ENCODE measurements around the gene C4B. TPM values are rescaled to one million over a fixed set of nuclear protein-coding genes. Genes with fewer than 3 reads are reported as not detected.
"Not testable (repeated sequence)": the region's sequence is repeated elsewhere in the genome, so short reads cannot be mapped to it uniquely, and the experiment has no call there.

Gene C4B
- 10 to 100 TPM in 1 of 2 donors, 1 to 10 TPM in 1; 5.3 to 15.0 TPM for polyA plus RNA-seq

GRCh38 chr6:32014547-32014946 is at the start of gene C4B:
TSS of gene C4B (plus strand) at chr6:32014795. CDS start at chr6:32014846, 51 bp downstream.
- WGBS, 2 donors, result no CpG with 5 or more reads among the region's 6 CpGs
- H3K4me3 ChIP-seq (ENCODE audit: low read depth in 1 of 2, low read length in 2 of 2); H3K36me3 ChIP-seq (ENCODE audit: control insufficient read depth in 2 of 2, insufficient read depth in 2 of 2, low read length in 1 of 2); H3K9me3 ChIP-seq (ENCODE audit: control insufficient read depth in 2 of 2, insufficient read depth in 1 of 2, low read depth in 1 of 2, low read length in 1 of 2); H3K27me3 ChIP-seq (ENCODE audit: control insufficient read depth in 1 of 2, insufficient read depth in 2 of 2, low read length in 2 of 2); H3K27ac ChIP-seq (ENCODE audit: low read depth in 2 of 2, low read length in 1 of 2); H3K4me1 ChIP-seq (ENCODE audit: control insufficient read depth in 2 of 2, insufficient read depth in 2 of 2, low read length in 1 of 2): not testable (repeated sequence)

GRCh38 chr6:31965700-31966099 is 48.9 kb upstream of the C4B start:
- H3K36me3 ChIP-seq (ENCODE audit: control insufficient read depth in 2 of 2, insufficient read depth in 2 of 2, low read length in 1 of 2), result peaks cover 46 to 75% of the 10 kb centered on the region in 2 donors
- no peak overlapping the region for H3K4me3 ChIP-seq (ENCODE audit: low read depth in 1 of 2, low read length in 2 of 2)
- H3K9me3 ChIP-seq (ENCODE audit: control insufficient read depth in 2 of 2, insufficient read depth in 1 of 2, low read depth in 1 of 2, low read length in 1 of 2), result no peaks in the 10 kb centered on the region
- no peak overlapping the region for H3K27ac ChIP-seq (ENCODE audit: low read depth in 2 of 2, low read length in 1 of 2)
- WGBS, 2 donors, result 89 to 90% methylated on average over 13 of the region's 13 CpGs
- H3K4me1 ChIP-seq (ENCODE audit: control insufficient read depth in 2 of 2, insufficient read depth in 2 of 2, low read length in 1 of 2), result peaks cover under 1 to 2% of the 10 kb centered on the region in 2 donors
- H3K27me3 ChIP-seq (ENCODE audit: control insufficient read depth in 1 of 2, insufficient read depth in 2 of 2, low read length in 2 of 2), result no peaks in the 10 kb centered on the region

GRCh38 chr6:31966506-31966905 is 48.1 kb upstream of the C4B start:
- no peak overlapping the region for H3K27ac ChIP-seq (ENCODE audit: low read depth in 2 of 2, low read length in 1 of 2)
- H3K4me1 ChIP-seq (ENCODE audit: control insufficient read depth in 2 of 2, insufficient read depth in 2 of 2, low read length in 1 of 2), result peaks cover 3 to 8% of the 10 kb centered on the region in 2 donors
- 84 to 88% methylated on average over 7 of the region's 7 CpGs for WGBS, 2 donors
- H3K4me3 ChIP-seq (ENCODE audit: low read depth in 1 of 2, low read length in 2 of 2), result no peak overlapping the region
- no peaks in the 10 kb centered on the region for H3K27me3 ChIP-seq (ENCODE audit: control insufficient read depth in 1 of 2, insufficient read depth in 2 of 2, low read length in 2 of 2)
- H3K36me3 ChIP-seq (ENCODE audit: control insufficient read depth in 2 of 2, insufficient read depth in 2 of 2, low read length in 1 of 2), result peaks cover 46 to 67% of the 10 kb centered on the region in 2 donors
- H3K9me3 ChIP-seq (ENCODE audit: control insufficient read depth in 2 of 2, insufficient read depth in 1 of 2, low read depth in 1 of 2, low read length in 1 of 2), result no peaks in the 10 kb centered on the region

GRCh38 chr6:31966997-31967925 is 47.3 kb upstream of the C4B start:
- Histone ChIP-seq H3K4me3 (ENCODE audit: low read depth in 1 of 2, low read length in 2 of 2) (no peak overlapping the region), H3K9me3 (ENCODE audit: control insufficient read depth in 2 of 2, insufficient read depth in 1 of 2, low read depth in 1 of 2, low read length in 1 of 2) (no peaks in the 10 kb centered on the region), H3K36me3 (ENCODE audit: control insufficient read depth in 2 of 2, insufficient read depth in 2 of 2, low read length in 1 of 2) (peaks cover 44 to 61% of the 10 kb centered on the region in 2 donors), H3K4me1 (ENCODE audit: control insufficient read depth in 2 of 2, insufficient read depth in 2 of 2, low read length in 1 of 2) (peaks cover 3 to 10% of the 10 kb centered on the region in 2 donors), H3K27me3 (ENCODE audit: control insufficient read depth in 1 of 2, insufficient read depth in 2 of 2, low read length in 2 of 2) (no peaks in the 10 kb centered on the region), H3K27ac (ENCODE audit: low read depth in 2 of 2, low read length in 1 of 2) (no peak overlapping the region)
- WGBS, 2 donors, result 82 to 88% methylated on average over 10 of the region's 10 CpGs

- 78 to 82% methylated on average over 3 of the region's 3 CpGs for WGBS, 2 donors
- H3K27me3 ChIP-seq (ENCODE audit: control insufficient read depth in 1 of 2, insufficient read depth in 2 of 2, low read length in 2 of 2), result no peaks in the 10 kb centered on the region
- no peak overlapping the region for H3K4me3 ChIP-seq (ENCODE audit: low read depth in 1 of 2, low read length in 2 of 2)
- peaks cover 3 to 12% of the 10 kb centered on the region in 2 donors for H3K4me1 ChIP-seq (ENCODE audit: control insufficient read depth in 2 of 2, insufficient read depth in 2 of 2, low read length in 1 of 2)
- H3K9me3 ChIP-seq (ENCODE audit: control insufficient read depth in 2 of 2, insufficient read depth in 1 of 2, low read depth in 1 of 2, low read length in 1 of 2), result no peaks in the 10 kb centered on the region
- peaks cover 38 to 55% of the 10 kb centered on the region in 2 donors for H3K36me3 ChIP-seq (ENCODE audit: control insufficient read depth in 2 of 2, insufficient read depth in 2 of 2, low read length in 1 of 2)
- no peak overlapping the region for H3K27ac ChIP-seq (ENCODE audit: low read depth in 2 of 2, low read length in 1 of 2)
These were observed 46.7 kb upstream of the C4B start for GRCh38 chr6:31967926-31968320.

GRCh38 chr6:31968326-31968725 is 46.3 kb upstream of the C4B start:
- 83 to 85% methylated on average over 11 of the region's 11 CpGs for WGBS, 2 donors
- no peak overlapping the region for H3K27ac ChIP-seq (ENCODE audit: low read depth in 2 of 2, low read length in 1 of 2)

GRCh38 chr6:31968791-31969711 is 45.5 kb upstream of the C4B start:
- no peak overlapping the region for H3K4me3 ChIP-seq (ENCODE audit: low read depth in 1 of 2, low read length in 2 of 2)
- H3K36me3 ChIP-seq (ENCODE audit: control insufficient read depth in 2 of 2, insufficient read depth in 2 of 2, low read length in 1 of 2), result peaks cover 30 to 49% of the 10 kb centered on the region in 2 donors
- H3K27me3 ChIP-seq (ENCODE audit: control insufficient read depth in 1 of 2, insufficient read depth in 2 of 2, low read length in 2 of 2), result no peaks in the 10 kb centered on the region
- peaks cover 3 to 13% of the 10 kb centered on the region in 2 donors for H3K4me1 ChIP-seq (ENCODE audit: control insufficient read depth in 2 of 2, insufficient read depth in 2 of 2, low read length in 1 of 2)
- no peaks in the 10 kb centered on the region for H3K9me3 ChIP-seq (ENCODE audit: control insufficient read depth in 2 of 2, insufficient read depth in 1 of 2, low read depth in 1 of 2, low read length in 1 of 2)
- no peak overlapping the region for H3K27ac ChIP-seq (ENCODE audit: low read depth in 2 of 2, low read length in 1 of 2)
- WGBS, 2 donors, result 84 to 87% methylated on average over 23 of the region's 23 CpGs

More at GRCh38 chr6:31968326-31968725, 46.3 kb upstream of the C4B start:
- Histone ChIP-seq H3K4me3 (ENCODE audit: low read depth in 1 of 2, low read length in 2 of 2) (no peak overlapping the region), H3K4me1 (ENCODE audit: control insufficient read depth in 2 of 2, insufficient read depth in 2 of 2, low read length in 1 of 2) (peaks cover 3 to 13% of the 10 kb centered on the region in 2 donors), H3K9me3 (ENCODE audit: control insufficient read depth in 2 of 2, insufficient read depth in 1 of 2, low read depth in 1 of 2, low read length in 1 of 2) (no peaks in the 10 kb centered on the region), H3K27me3 (ENCODE audit: control insufficient read depth in 1 of 2, insufficient read depth in 2 of 2, low read length in 2 of 2) (no peaks in the 10 kb centered on the region), H3K36me3 (ENCODE audit: control insufficient read depth in 2 of 2, insufficient read depth in 2 of 2, low read length in 1 of 2) (peaks cover 35 to 54% of the 10 kb centered on the region in 2 donors)

- peak overlapping the region in 1 of 2 donors; percentile 29 for H3K27ac ChIP-seq (ENCODE audit: low read depth in 2 of 2, low read length in 1 of 2)
- peaks cover 3 to 13% of the 10 kb centered on the region in 2 donors for H3K4me1 ChIP-seq (ENCODE audit: control insufficient read depth in 2 of 2, insufficient read depth in 2 of 2, low read length in 1 of 2)
- no peaks in the 10 kb centered on the region for H3K9me3 ChIP-seq (ENCODE audit: control insufficient read depth in 2 of 2, insufficient read depth in 1 of 2, low read depth in 1 of 2, low read length in 1 of 2)
- WGBS, 2 donors, result 67 to 76% methylated on average over 17 of the region's 17 CpGs
- peaks cover 23 to 47% of the 10 kb centered on the region in 2 donors for H3K36me3 ChIP-seq (ENCODE audit: control insufficient read depth in 2 of 2, insufficient read depth in 2 of 2, low read length in 1 of 2)
- H3K27me3 ChIP-seq (ENCODE audit: control insufficient read depth in 1 of 2, insufficient read depth in 2 of 2, low read length in 2 of 2), result no peaks in the 10 kb centered on the region
- H3K4me3 ChIP-seq (ENCODE audit: low read depth in 1 of 2, low read length in 2 of 2), result no peak overlapping the region
These were observed 44.6 kb upstream of the C4B start for GRCh38 chr6:31969712-31970603.
